ENCODE data around the gene CARMIL1.

DNA sequence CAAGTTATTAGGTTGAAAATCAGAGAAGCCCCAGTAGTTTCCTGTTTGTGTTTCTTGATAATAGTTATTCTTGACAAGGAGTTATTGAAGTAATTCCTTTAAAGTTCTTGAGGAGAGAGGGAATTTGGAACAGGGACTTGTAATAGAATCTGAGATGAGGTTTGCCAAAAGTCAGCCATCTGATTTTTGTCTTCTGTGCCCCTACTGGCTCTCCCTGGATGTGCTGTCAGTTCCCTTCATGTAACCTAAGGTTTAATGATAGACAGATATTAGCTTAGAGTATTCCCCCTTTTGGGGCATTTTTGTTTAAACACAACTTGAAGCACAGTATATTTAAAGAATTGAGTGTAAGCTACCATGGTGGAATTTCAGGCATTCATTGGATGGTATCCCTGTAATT, 71.4 kb downstream of the CARMIL1 start:
- TF ChIP-seq GATA1 (IDR thresholded peaks at IDR 0.05; ENCODE audit: low read depth, low read length) (no peak), POLR2A (IDR thresholded peaks at IDR 0.05; ENCODE audit: low read length) (no peak)
